Smooth muscle cell of the brain vasculature (primary cell): ENCODE data around the gene PLXNA4.

Experiments used
- DNase-seq: peaks from one replicate; pipeline ENCODE4 v3.0.0-alpha.2; 2012; ENCODE audit warnings: low read depth, low spot score

Gene PLXNA4

DNA sequence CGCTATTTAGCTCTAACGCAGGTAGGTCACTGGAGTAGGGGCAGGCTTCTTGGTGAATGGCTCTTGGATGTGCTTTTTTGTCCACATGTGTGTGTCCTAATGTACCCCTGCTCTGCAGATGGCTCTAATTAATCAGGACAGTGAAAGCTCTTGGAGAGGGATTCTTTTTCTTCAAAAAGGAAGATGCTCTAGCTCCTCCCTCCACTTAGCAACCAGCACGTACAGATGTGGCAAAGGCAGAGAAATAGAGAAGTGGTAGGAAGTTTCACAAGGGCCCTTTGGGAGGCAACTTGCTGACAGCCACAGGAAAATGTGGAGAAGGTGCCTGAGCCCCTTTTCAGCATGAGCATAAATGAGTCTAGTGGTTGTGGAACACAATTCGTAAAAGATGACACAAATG, 221.7 kb downstream of the PLXNA4 start:
- no peak for DNase-seq

DNA sequence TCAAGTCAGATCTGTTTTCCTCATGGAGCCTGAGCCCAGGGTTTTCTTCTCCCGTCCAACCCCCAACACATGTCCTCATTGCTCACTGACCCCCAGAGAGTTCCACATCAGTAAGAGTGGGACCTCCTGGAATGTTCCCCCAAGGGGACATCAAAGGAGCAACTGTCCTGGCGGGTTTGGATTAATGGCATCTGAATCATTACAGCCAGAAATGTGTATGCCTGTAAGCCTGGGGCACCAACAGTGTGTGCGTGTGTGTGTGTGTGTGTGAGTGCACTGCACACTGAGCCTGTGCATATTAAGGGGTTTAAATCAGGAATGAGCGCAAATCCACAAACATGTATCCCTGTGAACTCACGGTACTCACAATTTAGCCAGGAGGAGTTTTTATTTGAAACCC, 222.3 kb downstream of the PLXNA4 start:
- no peak for DNase-seq

DNA sequence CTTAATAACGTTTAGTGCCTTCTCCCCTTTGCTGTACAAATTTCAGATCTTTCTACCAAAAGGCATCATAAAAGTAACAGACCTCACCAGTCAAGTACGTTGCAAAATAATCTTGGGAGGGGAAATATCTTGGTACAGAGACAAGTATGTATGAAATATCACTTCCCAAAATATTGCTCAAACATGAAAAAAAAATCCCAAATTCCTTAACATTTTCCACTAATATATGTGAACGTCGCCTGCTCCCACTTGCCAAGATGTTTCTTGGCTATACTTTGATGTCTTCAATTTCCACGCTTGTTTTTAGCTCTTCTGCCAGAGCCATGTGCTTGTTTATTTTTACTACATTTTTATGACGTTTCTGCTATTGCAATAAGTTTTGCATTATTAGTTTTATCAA, 223.5 kb downstream of the PLXNA4 start:
- DNase-seq = no peak

DNA sequence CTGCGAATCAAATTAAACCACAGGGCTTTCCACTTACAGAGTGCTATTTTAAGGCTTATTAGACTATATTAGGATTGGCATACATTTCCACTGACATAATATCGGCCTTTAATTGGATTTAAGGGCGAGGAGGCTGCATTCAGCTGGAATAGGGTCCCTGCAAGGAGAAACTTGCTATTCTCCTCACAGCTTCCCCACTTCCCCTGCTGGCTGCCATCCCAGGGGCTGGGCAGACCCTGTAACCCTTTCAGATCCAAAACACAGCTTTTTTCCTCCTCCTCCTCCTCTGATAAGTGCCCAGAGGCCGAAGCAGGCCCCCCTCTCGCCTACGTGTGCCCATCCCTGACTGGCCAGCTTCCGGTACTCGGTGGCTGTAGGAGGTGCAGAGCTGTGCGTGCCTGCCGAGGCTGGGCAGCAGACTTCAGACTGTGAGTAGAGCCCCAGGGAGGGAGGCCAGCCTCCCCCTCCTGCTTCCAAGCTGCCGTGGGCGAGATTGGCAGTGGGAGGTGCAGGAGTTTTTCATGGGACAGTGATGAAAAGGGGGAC, 224.2 kb downstream of the PLXNA4 start:
- no peak for DNase-seq

DNA sequence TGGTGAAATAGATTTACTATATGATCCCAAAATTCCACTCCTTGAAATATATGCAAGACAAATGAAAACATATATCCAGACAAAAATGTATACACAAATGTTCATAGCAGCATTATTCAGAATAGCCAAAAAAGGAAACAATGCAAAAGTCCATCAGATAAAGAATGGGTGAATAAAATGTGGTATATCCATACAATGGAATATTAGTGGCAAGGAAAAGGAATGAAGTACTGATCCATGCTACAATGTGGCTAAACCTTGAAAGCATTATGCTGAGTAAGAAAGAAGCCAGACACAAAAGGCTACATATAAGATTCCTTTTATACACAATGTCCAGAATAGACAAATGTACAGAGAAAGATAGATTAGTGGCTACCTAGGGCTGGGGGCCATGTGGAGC, 225.5 kb downstream of the PLXNA4 start:
- no peak for DNase-seq

DNA sequence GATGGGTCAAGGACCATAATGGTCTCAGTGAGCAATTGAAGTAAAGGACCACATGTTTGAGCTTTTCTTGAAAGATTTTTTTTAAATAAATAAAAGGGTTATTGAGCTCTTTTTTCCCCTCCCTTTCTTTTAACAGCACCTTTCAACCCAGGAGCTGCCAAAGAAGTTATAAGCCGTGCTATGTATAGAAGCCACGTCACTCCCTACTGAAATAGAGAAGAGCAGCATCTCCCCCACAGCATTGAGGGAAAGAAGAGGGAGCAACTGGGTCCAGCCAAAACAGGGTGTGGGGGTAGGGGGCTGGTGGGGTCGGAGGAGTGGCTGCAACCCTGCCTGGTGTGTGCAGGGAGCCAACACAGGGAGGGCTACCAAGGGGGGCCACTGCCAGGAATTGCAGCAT, 227.2 kb downstream of the PLXNA4 start:
- DNase-seq = no peak

DNA sequence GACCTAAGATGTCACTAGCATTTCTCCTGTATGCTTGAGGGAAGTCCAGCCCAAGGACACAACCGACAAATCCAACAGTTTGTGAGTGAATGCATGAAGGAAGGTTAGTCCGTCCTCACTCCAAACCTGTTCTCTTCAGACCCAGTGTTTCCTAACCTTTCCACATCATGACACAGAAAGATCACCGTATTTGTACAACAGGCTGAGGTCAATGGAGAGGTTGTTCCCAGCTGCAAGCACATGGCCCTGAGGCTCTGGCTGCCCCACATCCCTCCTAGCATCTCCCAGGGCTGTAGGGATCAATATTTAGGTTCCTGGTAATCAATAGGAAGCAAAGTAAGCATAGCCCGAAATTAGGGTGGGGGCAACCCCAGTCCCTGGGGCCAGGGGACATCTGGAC, 227.9 kb downstream of the PLXNA4 start:
- DNase-seq = no peak

DNA sequence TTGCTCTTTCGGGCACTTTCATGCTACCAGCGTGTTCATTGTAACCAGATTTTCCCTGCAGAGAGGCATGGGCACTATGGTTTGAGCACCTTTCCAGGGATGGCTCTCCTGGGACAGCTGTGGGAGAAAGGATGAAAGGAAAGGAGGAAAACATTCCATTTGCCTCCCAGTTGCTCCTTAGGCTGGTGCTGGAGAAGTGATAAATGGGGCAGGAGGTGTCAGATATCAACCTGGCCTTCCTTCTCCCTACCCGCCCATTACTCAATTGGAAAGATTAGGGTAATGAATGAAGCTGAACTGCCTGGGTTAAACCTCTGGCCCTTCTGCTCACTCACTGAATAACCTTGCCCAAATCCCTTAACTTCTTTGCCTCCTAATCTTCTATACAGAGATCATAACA, 228.4 kb downstream of the PLXNA4 start:
- DNase-seq = no peak

DNA sequence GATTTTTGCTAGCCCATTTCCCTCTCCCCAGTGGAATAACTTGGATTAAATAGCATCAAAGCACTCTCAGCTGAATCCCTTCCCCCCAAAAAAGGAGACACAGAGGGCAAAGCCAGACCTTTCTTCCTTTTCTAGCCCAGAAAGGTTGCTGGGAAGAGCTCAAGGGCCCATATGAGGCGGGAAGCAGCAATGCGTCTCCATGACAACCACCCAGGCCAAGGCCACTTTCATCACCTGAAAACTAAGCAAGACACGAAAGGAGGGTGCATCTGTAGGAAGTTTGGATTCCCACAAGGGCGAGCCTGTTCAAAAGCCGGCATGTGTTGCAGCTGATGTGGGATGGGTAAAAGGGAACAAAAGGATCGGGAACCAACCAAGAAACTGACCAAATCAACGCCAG, 229.1 kb downstream of the PLXNA4 start:
- DNase-seq = no peak

DNA sequence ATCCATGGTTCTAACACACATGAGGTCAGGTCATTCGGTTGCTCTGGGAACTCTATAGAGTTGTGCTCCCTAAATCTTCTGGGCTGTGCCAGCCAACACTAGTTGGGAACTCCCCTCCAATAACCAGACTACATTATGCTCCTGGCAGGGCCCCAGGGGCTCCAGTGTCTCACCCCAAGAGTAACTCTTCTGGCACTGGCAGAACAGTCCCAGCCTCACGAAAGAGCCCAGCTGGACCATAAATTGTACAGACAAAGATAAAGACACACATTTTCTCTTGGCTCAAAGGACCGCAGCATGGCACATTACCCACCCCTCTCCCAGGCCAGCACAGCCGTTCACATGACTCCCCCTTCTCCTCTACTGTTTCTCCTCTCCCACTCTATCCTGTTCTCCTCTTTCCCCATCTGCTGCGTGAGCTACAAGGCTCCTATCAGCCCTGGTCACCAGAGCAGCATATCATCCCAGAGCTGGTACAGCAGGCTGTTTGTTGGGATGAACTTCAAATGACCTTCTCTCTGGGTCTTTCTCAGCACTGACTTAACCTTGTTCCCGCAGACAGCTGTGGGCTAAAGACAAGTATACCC, 230.6 kb downstream of the PLXNA4 start:
- DNase-seq = no peak

DNA sequence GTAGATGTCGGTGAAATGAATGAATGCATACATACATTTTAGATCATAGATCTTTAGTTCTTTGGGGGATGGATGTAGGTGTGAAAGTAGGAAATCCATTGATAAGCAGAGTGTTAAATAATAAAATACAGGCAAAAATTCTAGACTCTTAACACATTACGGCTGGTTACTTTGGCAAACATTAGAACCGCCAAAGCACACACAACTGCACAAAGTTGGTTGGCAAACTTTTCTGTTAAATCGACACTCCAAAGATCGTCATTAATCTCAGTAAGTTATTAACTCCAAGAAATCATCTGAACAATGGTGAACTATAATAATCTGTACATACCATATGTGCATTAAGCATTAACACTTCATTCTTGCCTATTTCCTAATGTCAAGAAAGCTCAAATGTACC, 231.2 kb downstream of the PLXNA4 start:
- no peak for DNase-seq

DNA sequence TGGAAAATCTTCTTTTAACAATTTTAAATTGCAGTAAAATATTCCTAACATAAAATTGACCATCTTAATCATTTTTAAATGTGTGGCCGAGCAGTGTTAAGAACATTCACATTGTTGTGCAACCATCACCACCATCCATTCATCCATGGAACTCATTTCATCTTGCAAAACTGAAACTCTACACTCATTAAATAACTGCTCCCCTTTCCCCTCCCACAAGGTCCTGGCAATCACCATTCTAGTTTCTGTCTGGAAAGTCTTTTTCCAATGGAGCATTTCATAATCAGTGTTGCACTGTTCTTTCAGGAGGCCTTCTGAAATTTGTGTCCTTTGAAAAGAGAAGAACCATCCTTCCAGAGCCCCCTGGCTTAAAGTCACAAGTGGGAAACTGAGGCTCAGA, 233.1 kb downstream of the PLXNA4 start:
- DNase-seq = no peak

DNA sequence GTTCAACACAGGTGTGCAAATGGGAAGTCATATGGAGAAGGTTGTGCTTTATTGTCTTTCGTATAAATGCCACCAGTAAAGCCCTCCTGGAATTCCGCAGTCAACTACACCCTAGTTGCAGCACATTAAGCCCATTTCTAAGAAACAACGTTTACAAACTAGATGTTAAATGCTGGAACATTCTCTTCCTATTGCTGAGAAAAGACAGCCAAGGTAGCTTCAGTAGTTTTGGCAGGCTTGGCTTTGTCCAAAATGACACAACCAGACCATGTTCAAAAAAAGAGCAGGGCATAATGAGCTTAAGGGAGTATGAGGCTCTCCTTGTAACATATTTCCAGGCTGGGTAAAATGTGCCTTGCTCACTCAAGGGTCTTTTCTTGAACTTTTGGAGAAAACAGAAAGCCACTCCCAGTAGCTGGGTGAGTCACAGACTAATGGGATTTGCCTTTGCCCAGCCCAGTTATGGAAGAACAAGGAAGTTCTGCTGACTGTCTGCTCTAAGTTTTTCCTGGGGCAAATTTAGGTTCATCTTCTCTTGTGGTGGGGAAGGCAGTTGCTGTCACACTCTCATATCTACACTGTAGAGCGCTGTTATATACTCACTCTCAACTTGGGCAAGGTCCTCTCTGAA, 238.7 kb downstream of the PLXNA4 start:
- DNase-seq = no peak

DNA sequence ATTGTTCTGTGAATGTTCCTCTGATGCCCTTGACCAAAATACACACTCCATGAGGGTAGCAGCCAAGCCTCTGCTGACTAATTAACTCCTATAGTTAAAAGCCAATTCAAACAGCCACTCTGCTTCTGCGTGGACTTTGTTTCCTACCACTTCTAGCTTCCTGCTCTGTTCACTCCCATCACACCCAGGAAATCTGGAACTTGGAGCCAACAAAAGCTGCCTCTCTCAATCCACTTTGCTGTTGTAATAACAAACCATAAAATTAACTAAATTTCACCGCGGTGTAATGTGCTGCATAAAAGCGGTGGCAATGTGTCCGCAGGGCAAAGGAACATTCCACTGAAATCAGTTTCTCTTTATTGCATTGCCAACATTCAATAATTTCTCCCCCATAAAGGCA, 239.5 kb downstream of the PLXNA4 start:
- no peak for DNase-seq

DNA sequence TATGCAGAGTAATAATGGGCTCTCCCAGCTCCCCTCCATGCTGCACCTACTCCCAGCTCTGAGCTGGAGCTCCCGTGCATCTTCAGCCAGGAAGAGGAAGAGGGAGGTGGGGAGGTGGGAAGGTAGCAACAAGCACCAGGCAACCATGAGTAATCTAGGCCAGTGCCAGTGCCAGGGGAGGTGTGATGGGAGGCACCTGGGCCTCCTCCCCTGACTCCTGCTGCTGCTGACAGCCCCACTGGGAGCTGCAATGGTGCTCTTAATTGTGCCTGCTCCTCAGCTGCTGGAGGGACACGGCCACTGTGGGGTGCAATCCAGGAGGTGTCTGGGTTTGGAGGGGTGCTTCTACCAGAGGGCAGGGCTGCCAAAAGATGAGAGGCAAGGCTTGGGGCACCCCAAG, 243.0 kb downstream of the PLXNA4 start:
- DNase-seq = no peak

DNA sequence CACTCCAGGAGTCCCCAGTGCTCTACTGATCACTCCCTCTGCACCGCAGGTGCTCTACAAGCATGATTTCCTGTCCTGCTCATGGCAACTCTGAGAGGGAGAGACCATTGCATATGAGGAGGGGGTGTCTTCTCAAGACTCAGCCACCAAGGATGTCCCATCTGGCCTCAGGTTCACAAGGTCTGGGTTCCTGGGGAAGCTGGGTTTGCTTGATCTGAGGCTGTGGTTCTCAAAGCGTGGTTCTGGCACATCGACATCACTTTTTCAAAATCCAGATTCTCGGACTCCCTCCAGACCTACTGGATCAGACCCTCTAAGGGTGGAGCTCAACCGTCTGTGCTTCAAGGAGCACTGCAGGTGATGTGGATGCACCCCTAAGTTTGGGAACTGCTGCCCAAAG, 247.5 kb downstream of the PLXNA4 start:
- no peak for DNase-seq

DNA sequence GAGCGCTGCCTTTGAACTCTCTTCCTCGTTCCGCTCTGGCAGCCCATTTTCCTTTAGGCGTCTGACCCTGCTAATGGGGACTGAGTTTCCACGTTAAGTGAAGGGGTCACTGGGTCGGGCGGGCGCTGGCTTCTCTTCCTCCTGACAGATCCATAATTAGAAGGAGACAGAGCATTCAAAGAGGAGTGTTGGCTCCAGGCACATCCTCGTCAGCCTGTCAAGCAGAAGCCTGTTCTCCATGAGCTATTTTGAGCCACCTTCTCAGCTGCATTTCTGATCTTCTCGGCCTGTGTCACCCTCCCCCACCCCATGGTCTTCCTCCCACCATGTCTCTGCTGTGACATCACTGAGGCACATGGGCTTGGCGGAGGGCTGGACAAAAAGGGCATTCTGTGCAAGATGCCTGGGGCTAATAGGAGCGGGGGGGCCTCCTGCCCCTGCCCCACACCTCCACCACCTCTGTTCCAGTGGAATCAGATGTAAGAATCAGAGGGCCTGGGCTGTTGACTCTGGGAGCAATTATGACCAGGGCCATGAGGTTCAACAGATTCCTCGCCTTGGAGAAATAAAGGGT, 248.1 kb downstream of the PLXNA4 start:
- no peak for DNase-seq

DNA sequence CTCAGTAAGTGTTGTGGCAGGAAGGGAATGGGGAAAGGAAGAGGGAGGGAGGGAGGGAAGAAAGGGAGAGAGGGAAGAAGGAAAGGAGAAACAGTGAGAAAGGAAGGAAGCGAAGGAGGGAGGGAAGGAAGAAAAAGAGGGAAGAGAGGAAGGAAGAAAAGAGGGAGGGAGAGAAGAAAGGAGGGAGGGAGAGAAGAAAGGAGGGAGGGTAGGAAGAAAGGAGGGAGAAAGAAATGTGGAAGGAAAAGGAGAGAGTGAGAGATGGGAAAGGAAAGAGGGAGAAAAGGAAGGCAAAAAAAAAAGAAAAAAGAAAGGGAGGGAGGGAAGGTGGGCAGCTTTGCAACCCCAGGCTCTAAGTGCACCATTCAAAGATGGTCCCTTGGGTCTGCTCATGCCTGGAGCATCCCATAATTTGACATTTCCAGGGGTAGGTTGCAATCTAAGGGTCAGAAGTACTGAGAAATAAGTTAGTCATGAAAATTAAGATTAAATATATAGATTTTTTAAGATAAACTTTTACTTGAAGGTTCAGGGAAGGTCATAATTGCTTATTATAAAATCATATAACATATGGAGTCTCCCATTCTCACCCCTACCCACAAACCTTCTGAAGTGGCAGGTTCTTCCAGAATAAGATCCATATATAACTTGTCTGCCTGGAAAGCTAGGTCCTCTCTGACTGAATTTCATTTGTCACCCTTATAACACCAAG, 249.2 kb downstream of the PLXNA4 start:
- no peak for DNase-seq

DNA sequence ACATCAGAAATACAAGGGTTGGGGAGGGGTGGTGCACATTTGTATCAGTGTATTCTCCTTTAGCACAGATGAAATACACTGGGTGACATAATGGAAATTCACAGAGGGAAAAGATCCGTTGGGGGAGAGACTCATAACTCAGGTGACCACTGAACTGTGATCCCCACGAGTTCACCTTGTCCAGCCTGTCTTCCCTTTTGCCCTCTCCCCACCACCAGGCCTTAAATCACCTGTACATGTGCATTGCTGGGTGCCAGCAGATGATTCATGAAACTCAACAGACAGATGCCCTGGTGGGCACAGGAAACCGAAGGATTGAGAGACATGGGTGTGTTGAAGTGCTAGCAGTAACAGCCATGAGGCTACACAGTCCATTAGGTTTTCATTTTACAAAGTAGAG, 253.3 kb downstream of the PLXNA4 start:
- DNase-seq = no peak

DNA sequence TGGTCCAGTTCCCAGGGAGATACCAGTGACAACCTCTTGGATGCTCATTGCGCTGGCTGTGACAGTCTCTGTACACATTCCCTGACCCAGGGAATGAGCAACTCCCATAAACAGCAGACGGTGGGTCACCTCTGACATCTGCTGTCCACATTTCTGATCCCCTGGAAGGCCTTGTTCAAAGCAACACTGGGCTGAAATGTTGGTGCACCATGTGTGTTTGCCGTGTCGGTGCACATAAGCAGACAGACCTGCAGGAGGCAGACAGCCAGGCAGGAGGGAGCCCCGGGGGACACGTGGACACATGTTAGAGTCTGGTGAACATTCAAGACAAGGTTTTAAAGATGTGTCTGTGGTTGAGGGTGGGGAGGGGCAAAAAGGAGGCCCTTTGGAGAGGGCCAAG, 254.9 kb downstream of the PLXNA4 start:
- no peak for DNase-seq

DNA sequence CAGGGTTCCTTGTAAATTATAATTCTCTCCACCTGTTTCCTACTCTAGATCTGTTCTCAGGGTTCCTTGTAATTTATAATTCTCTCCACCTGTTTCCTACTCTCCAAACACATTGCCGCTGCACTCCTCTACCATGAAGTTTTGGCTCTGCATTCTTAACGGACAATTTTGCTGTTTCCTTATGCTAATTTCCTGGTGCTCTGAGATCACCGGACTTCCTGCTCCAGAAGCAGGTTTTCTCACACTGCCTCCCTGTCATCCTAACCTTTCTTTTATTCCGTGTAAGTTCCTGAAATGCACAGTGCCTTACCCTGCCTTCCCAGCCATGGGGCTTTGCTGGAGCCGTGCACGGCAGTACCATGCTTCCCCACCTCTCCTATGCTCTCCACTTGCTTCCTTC, 256.8 kb downstream of the PLXNA4 start:
- no peak for DNase-seq
